NCI-H2029 (cell line): ENCODE measurements around the gene MTERF4.
A peak's percentile ranks its signal among the peaks of the same experiment; 100 is the strongest.

ENCODE experiments used
- DNase-seq: peaks from one replicate; lab custom pipeline; 2025; lab: John Stamatoyannopoulos, UW

Gene MTERF4, protein sequence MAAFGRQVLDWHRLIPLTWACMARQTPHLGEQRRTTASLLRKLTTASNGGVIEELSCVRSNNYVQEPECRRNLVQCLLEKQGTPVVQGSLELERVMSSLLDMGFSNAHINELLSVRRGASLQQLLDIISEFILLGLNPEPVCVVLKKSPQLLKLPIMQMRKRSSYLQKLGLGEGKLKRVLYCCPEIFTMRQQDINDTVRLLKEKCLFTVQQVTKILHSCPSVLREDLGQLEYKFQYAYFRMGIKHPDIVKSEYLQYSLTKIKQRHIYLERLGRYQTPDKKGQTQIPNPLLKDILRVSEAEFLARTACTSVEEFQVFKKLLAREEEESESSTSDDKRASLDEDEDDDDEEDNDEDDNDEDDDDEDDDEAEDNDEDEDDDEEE

DNA sequence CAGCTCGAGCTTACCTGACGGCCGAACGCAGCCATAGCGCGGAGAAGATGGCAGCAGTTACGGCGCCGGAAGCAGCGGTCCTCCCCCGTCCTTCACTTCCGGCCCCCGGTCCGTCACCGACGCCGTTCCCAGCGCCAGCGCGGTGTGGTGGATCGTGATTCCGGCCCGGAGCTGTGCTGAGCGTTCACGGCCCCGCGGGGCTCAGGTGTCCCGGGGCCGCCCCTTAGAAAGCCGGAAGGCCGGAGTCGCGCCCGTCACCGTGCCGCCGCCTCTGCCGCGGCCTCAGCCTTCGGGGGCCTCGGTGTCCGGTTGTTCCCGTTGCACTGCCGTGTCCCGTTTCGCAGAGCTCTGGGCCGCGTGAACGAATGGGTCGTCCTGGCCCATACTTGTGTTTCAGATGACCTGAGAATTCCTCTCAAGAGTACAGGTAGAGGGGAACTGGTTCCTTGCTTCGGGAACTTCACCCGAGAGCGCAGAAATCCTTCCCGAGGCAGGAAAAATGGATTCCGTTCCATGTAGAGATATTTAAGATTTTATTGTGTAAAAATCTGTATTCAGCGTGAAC, at the start of gene MTERF4:
MTERF4 (minus strand) TSS at position 49 of the 565 bp plus-strand sequence; CDS start at position 35, 14 bp downstream.
- peak; percentile 86 for DNase-seq

DNA sequence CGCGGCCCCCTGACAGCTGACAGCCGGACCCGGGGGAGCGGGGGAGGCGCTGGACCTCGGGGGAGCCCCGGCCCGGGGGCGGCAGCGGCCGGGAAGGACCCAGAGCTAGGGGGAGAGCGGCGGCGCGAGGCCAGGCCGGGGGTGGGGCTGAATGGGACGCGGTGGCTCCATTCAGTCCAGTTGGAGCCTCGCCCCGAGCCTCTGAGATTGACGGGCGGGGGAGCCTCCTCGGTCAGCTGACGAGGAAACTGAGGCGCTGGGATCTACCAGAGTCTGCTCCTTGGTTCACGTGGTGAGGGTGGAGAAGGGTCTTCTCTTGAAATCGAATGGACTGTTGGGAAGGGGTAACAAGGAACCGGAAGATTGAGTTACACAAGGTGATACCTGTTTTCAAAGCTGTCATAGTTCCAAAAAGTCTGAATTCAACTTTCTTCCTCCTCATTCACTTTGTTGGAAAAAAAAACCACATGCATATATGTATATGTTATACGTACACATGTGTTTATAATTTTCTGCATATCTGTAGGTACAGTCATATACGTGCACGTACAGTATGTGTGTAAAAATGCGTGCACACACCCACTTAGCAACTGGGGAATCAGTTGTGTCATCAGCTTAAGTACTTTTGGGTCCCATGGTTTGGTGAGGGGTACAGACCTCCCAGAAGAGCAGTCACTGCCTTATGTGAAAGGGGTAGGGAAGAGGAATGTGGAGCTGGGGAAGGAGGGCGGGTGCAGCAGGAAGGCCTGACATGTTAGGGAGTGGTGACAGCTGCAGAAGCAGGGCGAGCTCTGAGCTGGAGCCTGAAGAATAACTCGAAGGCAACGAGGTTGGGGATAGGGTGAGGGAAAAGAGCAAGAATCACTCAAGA, 48.8 kb upstream of the MTERF4 start:
- DNase-seq: no peak

DNA sequence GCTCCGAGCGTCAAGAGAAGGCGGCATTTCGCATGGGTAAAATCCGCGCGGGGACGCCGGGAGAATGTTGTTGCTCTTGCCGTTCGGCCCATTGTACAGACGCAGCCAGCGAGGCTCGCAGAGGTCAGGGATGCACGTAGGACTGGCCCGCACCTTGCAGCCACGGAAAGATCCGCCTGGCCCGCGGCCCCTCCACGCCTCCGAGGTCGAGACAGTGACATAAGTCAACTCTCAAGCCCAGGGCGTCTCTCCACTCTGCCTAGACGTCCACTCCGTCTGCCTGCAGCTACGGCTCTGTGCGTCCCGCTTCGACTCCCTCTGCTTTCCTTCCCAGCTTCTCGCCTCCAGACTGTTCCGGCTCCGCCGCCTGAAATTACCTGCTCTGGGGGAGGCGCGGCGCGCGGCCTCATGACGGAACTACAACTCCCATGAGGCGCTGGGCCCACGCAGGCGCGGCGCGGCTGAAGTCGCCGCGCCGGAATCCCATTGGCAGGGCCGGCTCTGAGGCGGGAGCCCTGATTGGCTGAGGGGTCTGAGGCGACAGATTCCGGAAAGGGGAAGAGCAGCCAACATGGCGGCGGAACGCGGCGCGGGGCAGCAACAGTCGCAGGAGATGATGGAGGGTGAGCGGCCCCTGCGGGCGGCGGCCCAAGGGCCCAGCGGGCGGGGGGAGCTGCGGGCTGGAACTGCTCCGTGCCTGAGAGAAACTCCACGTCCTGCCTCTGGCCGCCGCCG, 48.0 kb upstream of the MTERF4 start, which contains the start of gene PPP1R7:
PPP1R7 (plus strand) TSS at position 543 of the 735 bp plus-strand sequence; CDS start at position 572, 29 bp downstream.
- DNase-seq: peak; percentile 90

DNA sequence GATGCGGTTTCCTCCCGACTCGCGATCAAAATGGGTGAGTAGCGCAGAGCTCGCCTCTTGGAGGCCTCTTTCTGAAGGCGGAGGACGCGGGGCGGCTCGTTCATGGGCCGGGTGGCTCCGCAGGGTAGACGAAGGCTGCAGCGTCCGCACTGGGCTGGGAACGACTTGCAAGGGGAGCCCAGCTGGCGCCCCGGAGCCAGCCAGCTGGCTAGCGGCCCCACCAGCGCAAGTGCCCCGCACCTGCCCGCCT, 47.5 kb upstream of the MTERF4 start:
- no peak for DNase-seq

DNA sequence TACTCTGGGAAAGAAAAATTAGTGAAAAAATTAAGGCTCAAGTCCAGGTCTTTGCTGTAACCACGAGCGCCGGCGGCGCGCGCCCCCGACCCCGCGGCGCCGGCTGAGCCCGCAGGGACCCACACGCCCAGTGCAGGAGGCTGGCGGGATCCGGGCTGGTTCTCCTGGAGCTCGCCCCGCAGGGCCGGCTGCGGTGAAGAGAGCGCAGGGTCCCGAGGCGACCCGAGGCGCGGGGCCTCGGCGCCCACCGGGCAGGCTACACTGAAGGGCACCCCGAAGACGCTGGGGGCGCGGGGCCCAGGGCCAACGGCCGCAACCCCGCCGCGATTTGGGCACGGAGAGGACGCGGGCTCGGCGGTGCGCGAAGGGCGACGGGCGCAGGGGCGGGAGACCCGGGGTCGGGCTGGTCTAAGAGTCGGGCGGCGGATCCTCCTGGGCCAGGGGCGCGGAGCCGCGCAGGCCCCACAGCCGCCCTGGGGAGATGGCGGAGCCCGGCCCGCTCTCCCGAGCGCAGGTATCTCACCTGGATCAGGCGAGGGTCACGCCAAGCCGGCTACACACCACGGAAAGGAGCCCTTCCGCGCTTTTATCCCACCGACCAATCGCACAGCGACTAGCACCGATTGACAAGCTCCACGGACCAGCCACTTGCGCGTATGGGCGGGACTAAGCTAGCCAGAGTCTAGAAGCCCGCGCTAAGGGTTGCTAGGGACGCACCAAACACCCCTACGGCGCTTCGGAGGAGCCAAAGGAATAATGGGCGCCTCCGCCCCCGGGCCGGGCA, 47.0 kb upstream of the MTERF4 start, which contains the start of gene PASK:
PASK (minus strand) TSS at position 582 of the 784 bp plus-strand sequence. CDS start 6,440 bp downstream, outside the sequence.
- peak; percentile 95 for DNase-seq

DNA sequence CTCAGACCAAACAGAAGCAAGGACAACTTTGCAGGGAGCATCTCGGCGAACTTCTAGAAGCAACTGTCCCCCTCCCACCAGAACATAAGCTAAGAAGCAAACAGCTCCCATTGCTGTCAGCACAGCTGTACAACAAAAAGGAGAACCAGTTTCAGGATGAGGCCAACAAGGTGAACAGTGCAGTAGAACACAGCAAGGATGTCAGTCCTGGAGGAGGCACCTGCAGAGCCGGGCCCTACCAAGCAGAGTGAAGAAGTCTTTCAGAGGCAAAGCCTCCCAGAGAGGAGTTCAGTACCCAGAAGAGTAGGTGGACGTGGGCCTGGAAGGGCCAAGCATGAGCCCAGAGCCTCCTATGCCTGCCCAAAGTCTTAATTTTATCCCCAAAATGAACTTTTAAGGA, 46.2 kb upstream of the MTERF4 start:
- no peak for DNase-seq

DNA sequence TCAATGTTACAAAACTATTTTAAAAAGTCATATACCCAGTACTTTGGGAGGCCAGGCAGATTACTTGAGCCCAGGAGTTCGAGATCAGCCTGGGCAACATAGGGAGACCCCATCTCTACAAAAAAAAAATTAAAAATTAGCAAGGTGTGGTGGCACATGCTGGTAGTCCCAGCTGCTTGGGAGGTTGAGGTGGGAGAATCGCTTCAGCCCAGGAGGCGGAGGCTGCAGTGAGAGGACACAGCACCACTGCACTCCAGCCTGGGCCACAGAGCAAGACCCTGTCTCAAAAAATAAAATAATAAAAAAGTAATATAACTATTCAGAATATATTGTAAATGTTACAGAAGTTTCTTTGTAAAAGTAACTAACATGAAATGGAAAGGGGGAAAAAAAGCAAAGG, 45.2 kb upstream of the MTERF4 start:
- no peak for DNase-seq

DNA sequence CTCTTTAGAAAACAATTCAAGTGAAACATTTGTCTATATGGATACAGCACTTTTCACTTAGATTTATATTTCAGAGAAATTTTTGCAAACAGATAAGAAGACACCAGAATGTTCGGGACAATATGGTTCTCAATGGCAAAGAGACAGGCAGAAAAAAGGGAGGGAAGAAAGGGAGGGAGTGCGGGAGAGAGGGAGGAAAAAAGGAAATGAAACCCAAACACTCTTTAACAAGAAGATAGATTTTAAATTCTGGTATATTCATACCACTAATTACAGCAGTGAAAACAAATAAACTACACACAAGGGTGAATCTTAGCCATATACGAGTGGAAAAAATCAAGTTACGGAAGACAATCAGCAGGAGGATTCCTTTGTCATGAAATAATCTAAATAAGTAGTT, 44.2 kb upstream of the MTERF4 start:
- DNase-seq: no peak

DNA sequence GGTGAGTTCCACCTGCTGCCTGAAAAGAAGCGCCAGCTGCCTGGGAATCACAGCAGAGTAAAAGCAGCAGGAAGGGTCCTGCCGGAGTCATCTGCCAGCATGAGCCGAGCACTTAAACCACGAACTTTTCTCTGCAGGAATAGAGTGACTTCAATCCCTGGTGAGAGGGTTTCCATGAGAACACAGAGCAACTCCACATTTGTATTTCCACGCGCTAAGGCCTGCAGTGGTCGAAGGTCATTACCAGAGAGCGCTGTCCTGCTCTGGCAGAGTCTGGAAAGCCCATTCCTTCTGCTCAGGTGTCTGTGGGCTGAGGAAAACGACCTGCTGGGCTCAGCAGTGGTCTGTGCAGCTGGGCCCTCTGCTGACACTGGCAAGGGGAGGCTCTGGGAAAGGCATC, 40.5 kb upstream of the MTERF4 start:
- no peak for DNase-seq

DNA sequence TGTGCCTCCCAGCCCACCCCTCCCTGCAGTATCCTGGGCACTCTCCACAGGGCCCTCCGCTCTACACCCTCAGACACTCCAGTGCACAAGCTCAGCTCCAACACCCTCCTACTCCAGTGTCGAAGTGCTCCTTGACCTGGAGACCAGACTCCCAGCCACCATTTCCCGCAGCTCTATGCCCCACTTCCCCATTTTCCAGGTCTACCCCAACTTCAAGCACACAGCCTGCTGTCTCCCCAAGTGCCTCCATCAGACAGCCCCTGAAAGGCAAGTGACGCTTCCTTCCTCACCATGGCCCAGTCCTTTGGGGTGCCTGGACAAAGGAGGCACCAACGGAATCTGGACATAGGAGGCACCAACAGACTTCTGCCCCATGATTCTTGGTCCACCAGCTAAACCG, 40.0 kb upstream of the MTERF4 start:
- no peak for DNase-seq

DNA sequence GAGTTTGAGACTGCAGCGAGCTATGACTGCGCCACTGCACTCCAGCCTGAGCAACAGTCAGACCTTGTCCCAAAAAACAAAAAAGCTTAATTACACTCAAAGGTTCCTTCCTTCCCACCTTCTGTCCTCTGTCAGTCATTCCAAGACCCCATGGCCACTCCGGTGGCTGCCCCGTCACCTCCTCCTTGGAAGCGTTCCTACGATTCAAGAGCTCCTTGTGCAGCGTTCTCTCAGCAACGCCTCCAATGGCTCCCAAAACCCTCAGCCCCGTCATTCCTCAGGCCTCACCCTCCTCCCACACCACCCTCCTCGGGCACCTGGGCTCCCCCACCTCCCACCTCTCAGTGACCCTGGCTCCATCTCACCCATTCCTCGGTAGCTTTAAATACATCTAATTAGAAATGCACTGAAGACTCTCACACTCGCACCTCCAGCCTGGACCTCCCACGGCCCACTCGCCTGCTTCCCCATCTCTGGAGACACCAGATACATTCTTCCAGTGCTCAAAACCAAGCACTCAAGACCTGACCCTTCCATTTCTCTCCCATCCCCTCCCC, 39.2 kb upstream of the MTERF4 start:
- no peak for DNase-seq

DNA sequence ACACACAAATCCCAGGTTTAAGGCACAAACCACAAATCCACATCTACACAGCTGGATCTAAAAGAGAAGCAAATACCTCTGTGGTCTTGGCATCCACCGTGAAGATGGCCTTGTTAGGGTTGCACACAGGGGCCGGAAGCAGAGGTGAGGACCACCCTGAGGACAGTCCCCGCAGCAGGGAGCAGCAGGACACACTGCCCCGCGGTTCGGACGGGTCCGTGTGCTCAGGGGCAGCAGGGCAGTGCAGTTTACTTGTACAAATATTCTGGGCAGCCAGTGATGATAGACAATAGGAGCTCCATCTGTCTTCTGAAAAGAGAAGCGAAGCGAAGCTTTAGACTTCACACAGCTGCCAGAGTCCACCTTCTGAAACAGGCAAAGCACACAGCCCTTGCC, 38.4 kb upstream of the MTERF4 start:
- no peak for DNase-seq

DNA sequence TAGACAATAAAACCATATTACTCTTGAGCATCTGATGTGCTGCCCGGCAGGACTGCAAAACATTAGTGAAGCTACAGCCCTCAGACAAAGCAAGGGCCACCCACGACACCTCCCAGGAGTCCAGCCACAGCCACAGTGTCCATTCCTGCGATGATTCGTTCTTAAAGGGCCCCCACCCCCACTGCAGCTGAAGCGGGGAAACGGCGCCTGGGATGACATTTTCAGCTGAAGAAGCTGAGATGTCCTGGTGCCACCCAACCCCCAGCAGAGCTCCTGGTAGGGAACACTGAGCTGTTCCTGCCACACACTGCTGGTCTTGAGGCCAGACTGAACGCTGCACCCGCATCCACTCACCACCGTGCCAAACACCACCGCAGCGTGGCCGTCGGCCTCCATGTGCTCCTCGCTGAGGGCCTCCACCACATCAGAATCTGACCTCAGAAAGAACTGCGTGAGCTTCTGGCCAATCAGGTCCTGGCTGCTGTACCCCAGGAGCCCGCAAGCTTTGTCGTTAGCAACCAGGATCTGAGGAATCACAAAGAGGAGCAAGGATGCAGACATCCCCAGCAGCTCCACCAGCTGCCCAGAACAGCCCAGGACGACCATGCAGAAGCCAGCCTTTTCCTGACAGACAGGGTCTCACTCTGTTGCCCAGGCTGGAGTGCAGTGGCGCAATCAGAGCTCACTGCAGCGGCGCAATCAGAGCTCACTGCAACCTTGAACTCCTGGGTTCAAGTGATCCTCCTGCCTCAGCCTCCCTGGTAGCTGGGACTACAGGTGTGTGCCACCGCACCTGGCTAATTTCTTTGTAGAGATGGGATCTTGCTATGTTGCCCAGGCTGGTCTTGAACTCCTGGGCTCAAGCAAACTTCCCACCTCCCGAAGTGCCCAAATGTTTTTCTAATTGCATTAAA, 37.7 kb upstream of the MTERF4 start:
- DNase-seq: no peak

DNA sequence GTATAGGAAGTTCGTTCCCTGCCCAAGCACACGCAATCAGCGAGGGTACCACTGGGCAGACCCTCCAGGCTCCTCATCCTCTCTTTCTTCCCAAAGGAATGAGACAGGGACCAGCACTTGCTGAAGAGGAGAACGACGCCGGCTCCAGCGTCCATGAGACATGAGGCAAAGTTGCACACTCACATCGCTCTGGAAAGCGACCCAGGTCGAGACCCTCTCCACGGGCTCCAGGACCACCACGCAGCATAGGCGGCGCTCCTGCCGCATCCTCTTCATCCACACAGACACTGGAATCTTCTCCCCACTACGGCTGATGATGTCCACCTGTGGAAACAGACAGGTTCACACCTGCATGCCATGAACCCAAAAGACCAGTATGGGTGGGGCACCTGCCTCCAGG, 36.4 kb upstream of the MTERF4 start:
- DNase-seq: no peak

DNA sequence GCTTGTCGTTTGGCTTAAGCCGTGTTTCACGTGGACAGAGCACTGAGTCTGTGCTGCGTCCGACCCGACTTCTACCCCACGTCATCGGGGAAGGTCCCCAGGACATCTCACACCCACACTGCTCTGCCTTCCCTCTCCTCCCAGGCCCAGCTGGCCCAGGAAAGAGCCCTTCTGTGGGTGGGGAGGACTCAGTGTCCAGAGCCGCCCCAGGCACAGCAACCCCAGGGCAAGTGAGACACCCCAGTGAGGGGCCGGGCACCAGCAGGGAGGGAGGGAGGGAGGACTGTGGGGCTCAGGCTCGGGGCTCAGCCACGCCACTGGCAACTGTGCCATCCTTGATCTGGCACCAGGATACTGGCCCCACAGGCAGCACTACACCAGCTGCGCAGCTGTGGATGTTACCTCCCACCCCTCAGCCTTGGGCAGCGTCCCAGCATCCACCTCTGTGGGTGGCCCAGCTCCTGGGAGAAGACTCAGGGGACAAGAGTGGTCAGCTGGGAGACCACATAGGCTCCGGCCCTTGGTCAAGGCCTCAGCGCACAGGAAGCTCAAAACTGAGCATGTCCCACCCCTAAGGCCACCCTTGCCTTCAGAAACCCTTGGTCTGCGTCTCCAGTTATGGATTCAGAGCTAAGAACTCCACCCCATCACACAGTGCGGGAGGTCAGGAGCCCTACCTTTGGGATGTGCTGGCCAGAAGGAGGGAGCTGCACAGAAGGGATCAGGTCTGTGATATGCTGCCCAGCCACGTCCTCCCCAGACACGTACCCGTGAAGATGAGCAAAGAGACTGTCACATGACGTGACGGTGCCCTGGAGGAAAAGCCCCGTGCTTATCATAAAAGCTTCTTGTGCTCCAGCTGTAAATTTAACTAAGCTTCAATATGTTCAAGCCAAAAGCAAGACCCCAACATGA, 35.4 kb upstream of the MTERF4 start:
- DNase-seq: no peak

DNA sequence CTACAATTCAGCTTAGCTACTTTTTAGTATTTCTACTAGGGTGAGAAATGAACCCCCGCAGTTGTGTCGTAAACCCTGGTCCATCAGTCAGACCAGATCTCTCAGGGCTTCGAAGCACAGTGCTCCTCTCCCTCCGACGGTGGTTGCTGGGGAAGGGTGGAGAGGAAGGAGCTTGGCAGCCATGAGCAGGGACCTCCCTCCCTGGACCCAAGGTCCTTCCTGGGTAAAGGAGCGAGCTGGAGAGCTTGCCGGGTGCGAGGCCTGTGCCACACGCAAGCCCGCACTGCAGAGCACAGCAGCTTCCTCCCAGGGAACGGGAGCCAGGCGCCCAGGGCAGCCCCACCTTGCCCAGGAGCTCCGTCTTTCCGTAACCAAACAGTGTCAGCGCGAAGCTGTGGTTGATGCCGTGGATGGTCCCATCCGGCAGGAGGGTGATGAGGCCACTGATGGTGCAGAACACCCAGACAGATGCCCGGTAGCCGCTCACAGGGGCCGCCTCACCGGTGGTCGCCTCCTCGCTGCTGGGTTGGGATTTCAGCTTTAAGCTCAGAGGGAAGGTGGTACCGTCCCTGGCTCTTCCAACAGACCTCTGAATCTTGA, 34.7 kb upstream of the MTERF4 start:
- DNase-seq: no peak

DNA sequence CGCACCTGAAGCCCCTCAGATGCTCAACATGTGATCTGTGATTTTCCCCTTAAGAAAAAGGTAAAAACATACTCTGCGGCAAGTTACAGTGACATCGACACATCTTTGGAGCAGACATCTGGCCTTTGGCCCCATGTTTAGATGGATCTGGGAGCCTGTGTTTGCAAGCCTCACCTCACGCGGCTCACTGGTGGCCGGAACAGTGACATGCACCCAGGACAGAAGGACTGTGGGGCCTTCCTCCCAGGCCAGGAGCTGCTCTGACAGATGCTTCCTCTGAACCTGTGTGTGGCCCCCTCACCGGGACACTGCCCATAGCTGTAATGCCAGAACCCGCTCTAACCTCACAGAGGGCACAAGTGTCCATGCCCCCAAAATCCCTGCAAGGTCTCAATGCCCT, 34.1 kb upstream of the MTERF4 start:
- DNase-seq: no peak

DNA sequence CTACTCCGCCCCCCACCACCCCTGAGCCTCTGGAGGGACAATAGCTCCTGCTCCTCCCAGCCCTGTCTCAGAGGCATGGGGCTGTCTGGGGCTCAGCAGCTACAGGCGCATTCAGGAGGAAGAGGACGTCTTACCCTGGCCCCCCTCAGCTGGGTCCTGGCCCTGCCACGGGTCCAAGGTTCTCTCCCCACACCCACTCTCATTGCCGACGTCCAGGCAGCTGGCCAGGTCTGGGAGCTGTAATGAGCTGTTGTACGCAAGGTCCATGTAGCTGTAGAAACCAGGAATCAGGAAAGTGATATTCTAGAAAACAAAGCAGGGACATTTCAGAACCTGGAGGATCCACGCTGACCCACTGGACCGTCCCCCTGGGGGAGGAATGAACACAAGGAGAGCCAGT, 33.6 kb upstream of the MTERF4 start:
- DNase-seq: no peak

DNA sequence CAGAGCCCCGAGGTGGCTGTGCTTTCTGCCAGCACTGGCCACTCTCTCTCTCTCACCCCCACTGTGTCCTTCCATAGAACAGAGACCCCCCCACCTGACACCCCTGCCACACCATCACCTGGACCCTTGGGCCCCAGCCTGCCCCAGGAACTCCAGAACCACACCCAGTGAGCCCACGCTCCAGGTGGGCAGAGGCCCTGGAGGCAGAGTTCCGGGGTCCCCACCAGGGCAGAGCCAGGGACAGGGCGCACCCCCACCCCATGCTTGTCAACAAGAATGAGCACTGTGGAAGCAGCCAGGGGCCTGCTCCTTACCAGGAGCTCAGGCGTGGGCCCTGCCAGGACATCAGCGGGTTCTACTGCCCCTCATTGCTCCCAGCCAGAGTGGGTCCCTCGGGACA, 32.6 kb upstream of the MTERF4 start:
- DNase-seq: no peak
